Lower lobe of right lung (tissue), 2 donors: ENCODE measurements around the gene UNC13A. TPM values are rescaled to one million over a fixed set of nuclear protein-coding genes. Genes with fewer than 3 reads are reported as not detected.

Experiments
- ATAC-seq, 2 donors: fragments of 200-7000 bp; cut with Tn5 transposase; one replicate each; pipeline ENCODE4 v1.9.1; 2020 to 2022; ENCODE audit warnings: mild to moderate bottlenecking in 2 of 2, moderate library complexity in 2 of 2
- DNase-seq: peaks from one replicate; pipeline ENCODE4 v3.0.0-alpha.2; 2020
- H3K27ac ChIP-seq: fragments of 200-600 bp; one replicate; pipeline ENCODE4 v1.8.0; 2022
- H3K27me3 ChIP-seq: fragments of 200-600 bp; one replicate; pipeline ENCODE4 v1.8.0; 2022; ENCODE audit warnings: low read depth
- H3K36me3 ChIP-seq: fragments of 200-600 bp; one replicate; pipeline ENCODE4 v1.8.0; 2022; ENCODE audit warnings: mild to moderate bottlenecking
- H3K4me1 ChIP-seq: fragments of 200-600 bp; one replicate; pipeline ENCODE4 v1.8.0; 2022
- H3K4me3 ChIP-seq: fragments of 200-600 bp; one replicate; pipeline ENCODE4 v1.8.0; 2022; ENCODE audit warnings: mild to moderate bottlenecking
- H3K9me3 ChIP-seq: fragments of 200-600 bp; one replicate; pipeline ENCODE4 v1.8.0; 2022
- CTCF ChIP-seq: fragments of 200-600 bp; IDR thresholded peaks from one replicate; pipeline ENCODE4 v1.8.0; 2022; ENCODE audit warnings: antibody characterized with exemption, mild to moderate bottlenecking
- intact Hi-C: fragments of 100-400 bp; cut with DNase I; formaldehyde crosslinking; loops from one replicate; pipeline ENCODE4 v1.11.0; 2022
- total RNA-seq: library from RNA; stranded (reverse); fragmentation: NEBNext Ultra II Directional; extraction: Animal tissue kit (Norgen Biotek cat#: 25700); gene quantifications from one replicate; pipeline ENCODE4 v1.2.1, GENCODE V29; 2021
- donor health status: DM: no; HTN: yes; CAD: no; lungs with severe emphysema.

UNC13A gene
- total RNA-seq, 1 donor from 2014 or later = 0.21 TPM

GRCh38 chr19:17620696-17621095, 67.5 kb downstream of the UNC13A start:
- Histone ChIP-seq H3K36me3 (no peaks in the 10 kb centered on the region), H3K4me3 (no peak overlapping the region), H3K9me3 (peaks cover 10% of the 10 kb centered on the region), H3K4me1 (no peaks in the 10 kb centered on the region), H3K27me3 (peaks cover 13% of the 10 kb centered on the region), H3K27ac (no peak overlapping the region)
- ATAC-seq = no peak
- peak; percentile 15 for DNase-seq
- intact Hi-C loops = no loop called here
- no peak for TF ChIP-seq CTCF

- Histone ChIP-seq H3K4me3 (no peak overlapping the region), H3K27me3 (peaks cover 13% of the 10 kb centered on the region), H3K27ac (no peak overlapping the region), H3K36me3 (no peaks in the 10 kb centered on the region), H3K9me3 (peaks cover 10% of the 10 kb centered on the region), H3K4me1 (no peaks in the 10 kb centered on the region)
- intact Hi-C loops = no loop called here
- ATAC-seq = no peak
- no peak for TF ChIP-seq CTCF
- no peak for DNase-seq
Measured at GRCh38 chr19:17618936-17619335, 69.2 kb downstream of the UNC13A start.

GRCh38 chr19:17618281-17618903, 69.8 kb downstream of the UNC13A start:
- H3K36me3 ChIP-seq = no peaks in the 10 kb centered on the region
- peaks cover 13% of the 10 kb centered on the region for H3K27me3 ChIP-seq
- ATAC-seq = no peak
- intact Hi-C loops = no loop called here
- no peak for TF ChIP-seq CTCF
- no peaks in the 10 kb centered on the region for H3K4me1 ChIP-seq
- H3K4me3 ChIP-seq = no peak overlapping the region
- H3K27ac ChIP-seq = no peak overlapping the region
- H3K9me3 ChIP-seq = peaks cover 10% of the 10 kb centered on the region
- no peak for DNase-seq

- DNase-seq (no peak), ATAC-seq (no peak)
- no peak for TF ChIP-seq CTCF
- no peaks in the 10 kb centered on the region for H3K4me1 ChIP-seq
- H3K27ac ChIP-seq = no peak overlapping the region
- peaks cover 13% of the 10 kb centered on the region for H3K27me3 ChIP-seq
- H3K4me3 ChIP-seq = no peak overlapping the region
- intact Hi-C loops = no loop called here
- no peaks in the 10 kb centered on the region for H3K36me3 ChIP-seq
- H3K9me3 ChIP-seq = peaks cover 10% of the 10 kb centered on the region
Measured at GRCh38 chr19:17617807-17618192, 70.4 kb downstream of the UNC13A start.

- Histone ChIP-seq H3K4me3 (peak overlapping the region; percentile 19), H3K36me3 (no peaks in the 10 kb centered on the region), H3K27ac (no peak overlapping the region), H3K27me3 (peaks cover 13% of the 10 kb centered on the region), H3K4me1 (no peaks in the 10 kb centered on the region), H3K9me3 (peaks cover 9% of the 10 kb centered on the region)
- ATAC-seq (peak in 1 of 2 donors; percentile 40), DNase-seq (no peak)
- TF ChIP-seq CTCF = no peak
- intact Hi-C loops = no loop called here
Measured at GRCh38 chr19:17616961-17617806, 71.0 kb downstream of the UNC13A start.
